ENCODE measurements around the gene TSSK2.

GRCh38 chr22:19088866-19089595 lies 42.1 kb upstream of the TSSK2 start:
- TF ChIP-seq POLR2AphosphoS5 (IDR thresholded peaks at IDR 0.05; ENCODE audit: borderline replicate concordance, low read depth, low read length) (no peak), EZH2 (IDR thresholded peaks at IDR 0.05) (no peak), FOXP2 (optimal IDR thresholded peaks at IDR 0.05; ENCODE audit: control extremely low read depth, extremely low read length, insufficient read depth) (no peak)
